GM12864 (cell line): ENCODE results near the gene FCHSD2.

Source experiments
- DNase-seq: peaks from one replicate; pipeline ENCODE4 v3.0.0-alpha.2; 2011; ENCODE audit warnings: low read depth
- H3K4me3 ChIP-seq: 2 replicates; pipeline ENCODE4 v1.5.1; 2011; ENCODE audit warnings: mild to moderate bottlenecking, low read depth, low read length, control low read depth
- TF ChIP-seq, protein P1 (sequence below): IDR thresholded peaks from 2 replicates; pipeline ENCODE4 v1.5.1; 2011; ENCODE audit warnings: low read depth, mild to moderate bottlenecking, moderate library complexity, low read length, control low read depth, inconsistent platforms; ENCODE audit errors: missing control alignments

The FCHSD2 gene

DNA sequence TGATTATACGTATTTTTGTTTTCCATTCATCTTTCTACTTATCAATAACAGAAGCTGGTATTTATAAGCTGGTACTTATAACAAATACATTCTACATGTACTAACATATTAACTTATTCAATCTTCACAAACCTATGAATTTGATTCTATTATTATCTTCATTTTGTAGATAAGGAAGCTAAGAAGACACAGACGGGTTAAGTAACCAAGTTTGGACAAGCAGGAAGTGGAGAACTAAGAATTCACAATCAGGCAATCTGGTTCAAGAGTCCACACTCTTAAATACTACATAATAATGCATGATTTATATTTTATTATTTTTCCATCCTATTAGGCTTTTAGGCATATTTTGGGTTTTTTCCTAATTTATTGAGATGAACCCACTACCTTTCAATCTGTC is 25.0 kb downstream of the FCHSD2 start:
- DNase-seq = no peak
- no peak overlapping the region for H3K4me3 ChIP-seq
- TF ChIP-seq, protein P1, sequence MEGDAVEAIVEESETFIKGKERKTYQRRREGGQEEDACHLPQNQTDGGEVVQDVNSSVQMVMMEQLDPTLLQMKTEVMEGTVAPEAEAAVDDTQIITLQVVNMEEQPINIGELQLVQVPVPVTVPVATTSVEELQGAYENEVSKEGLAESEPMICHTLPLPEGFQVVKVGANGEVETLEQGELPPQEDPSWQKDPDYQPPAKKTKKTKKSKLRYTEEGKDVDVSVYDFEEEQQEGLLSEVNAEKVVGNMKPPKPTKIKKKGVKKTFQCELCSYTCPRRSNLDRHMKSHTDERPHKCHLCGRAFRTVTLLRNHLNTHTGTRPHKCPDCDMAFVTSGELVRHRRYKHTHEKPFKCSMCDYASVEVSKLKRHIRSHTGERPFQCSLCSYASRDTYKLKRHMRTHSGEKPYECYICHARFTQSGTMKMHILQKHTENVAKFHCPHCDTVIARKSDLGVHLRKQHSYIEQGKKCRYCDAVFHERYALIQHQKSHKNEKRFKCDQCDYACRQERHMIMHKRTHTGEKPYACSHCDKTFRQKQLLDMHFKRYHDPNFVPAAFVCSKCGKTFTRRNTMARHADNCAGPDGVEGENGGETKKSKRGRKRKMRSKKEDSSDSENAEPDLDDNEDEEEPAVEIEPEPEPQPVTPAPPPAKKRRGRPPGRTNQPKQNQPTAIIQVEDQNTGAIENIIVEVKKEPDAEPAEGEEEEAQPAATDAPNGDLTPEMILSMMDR = no peak

DNA sequence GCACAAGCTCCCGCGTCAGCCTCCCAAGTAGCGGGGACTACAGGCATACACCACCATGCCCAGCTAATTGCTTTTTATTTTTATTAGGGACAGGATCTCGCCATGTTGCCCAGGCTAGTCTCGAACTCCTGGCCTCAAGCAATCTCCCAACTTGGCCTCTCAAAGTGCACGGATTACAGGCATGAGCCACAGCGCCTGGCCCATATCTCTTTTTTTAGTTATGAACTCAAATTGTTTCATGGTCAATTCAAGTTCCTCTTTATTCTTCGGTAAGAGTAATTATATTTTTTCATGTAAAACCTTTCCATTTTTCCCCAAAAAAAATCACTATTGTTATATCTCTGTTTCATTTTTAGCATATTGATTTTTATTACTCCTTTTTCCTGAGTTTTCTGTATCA is 25.5 kb downstream of the FCHSD2 start:
- DNase-seq = no peak
- H3K4me3 ChIP-seq = no peak overlapping the region
- TF ChIP-seq, protein P1 = no peak

DNA sequence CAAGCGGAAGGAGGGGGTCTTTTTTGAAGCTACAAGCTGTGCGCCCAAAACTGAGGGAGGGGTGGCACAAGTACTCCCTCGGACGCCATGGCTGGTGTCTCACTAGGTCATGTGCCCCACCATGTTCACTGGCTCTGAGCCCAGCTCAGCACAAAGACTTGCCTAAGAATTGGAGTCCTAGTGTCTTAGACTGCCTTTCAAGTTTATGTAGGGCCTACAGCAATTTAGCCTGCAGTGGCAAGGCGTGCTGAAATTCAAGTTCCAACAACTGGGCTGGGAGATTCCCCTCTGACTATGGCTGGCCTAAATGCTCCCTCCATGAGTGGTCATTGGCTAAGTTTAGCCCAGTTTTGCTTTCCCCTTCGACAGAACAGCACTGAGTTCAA is 27.3 kb downstream of the FCHSD2 start:
- H3K4me3 ChIP-seq = no peak overlapping the region
- no peak for DNase-seq
- TF ChIP-seq, protein P1 = no peak

GRCh38 chr11:73114110-73114834 is 27.8 kb downstream of the FCHSD2 start:
- TF ChIP-seq, protein P1 = no peak
- H3K4me3 ChIP-seq = no peak overlapping the region
- no peak for DNase-seq

DNA sequence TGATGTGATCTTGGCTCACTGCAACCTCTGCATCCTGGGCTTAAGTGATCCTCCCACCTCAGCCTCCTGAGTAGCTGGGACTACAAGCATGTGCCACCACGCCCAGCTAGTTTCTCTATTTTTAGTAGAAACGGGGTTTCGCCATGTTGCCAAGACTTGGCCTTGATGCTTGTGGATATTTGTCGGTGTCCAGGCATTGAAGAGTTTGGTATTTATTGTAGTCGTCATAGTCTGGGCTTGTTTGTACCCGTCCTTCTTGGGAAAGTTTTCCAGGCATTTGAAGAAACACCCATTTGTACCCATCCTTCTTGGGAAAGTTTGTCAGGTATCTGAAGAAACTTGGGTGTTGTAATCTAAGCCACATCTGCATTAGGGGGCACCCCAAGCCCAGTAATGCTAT is 28.7 kb downstream of the FCHSD2 start:
- TF ChIP-seq, protein P1 = no peak
- no peak for DNase-seq
- no peak overlapping the region for H3K4me3 ChIP-seq

- no peak for DNase-seq
- TF ChIP-seq, protein P1 = no peak
- H3K4me3 ChIP-seq = no peak overlapping the region
These were observed 34.5 kb downstream of the FCHSD2 start for GRCh38 chr11:73107597-73107996.

GRCh38 chr11:73106347-73106746 is 35.8 kb downstream of the FCHSD2 start:
- H3K4me3 ChIP-seq = no peak overlapping the region
- TF ChIP-seq, protein P1 = no peak
- DNase-seq = no peak
